Measurements from ENCODE around the gene PARD3. TPM values are rescaled to one million over a fixed set of nuclear protein-coding genes. Genes with fewer than 3 reads are reported as not detected.

The PARD3 gene
- total RNA-seq, 4 donors from 2014 or later = 115 to 226 (median 141) TPM

DNA sequence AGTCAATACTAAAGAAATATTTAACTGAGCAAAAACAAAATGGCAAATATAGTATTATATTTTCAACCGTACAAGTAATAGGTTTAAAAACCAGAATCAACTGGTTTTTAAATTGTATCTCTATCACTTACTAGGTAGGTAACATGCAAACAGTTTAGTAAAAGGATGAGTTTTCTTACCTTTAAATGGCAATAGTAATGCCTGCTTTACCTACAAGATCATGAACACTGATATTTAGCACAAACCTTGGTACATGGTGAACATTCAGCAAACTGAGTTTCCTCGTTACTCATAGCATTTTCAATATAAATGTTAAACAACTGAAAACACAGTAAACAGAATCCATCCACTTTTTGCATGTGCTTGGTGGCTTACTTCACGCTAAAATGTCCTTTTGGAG is 389.1 kb downstream of the PARD3 start:
- H3K27ac ChIP-seq = no peak overlapping the region
- no peaks in the 10 kb centered on the region for H3K9me3 ChIP-seq
- H3K4me1 ChIP-seq = no peaks in the 10 kb centered on the region
- H3K36me3 ChIP-seq = no peaks in the 10 kb centered on the region
- no peak overlapping the region for H3K4me3 ChIP-seq
- no peaks in the 10 kb centered on the region for H3K27me3 ChIP-seq
- no peak for DNase-seq (ENCODE audit: low spot score in 2 of 2)
- TF ChIP-seq, protein P1, sequence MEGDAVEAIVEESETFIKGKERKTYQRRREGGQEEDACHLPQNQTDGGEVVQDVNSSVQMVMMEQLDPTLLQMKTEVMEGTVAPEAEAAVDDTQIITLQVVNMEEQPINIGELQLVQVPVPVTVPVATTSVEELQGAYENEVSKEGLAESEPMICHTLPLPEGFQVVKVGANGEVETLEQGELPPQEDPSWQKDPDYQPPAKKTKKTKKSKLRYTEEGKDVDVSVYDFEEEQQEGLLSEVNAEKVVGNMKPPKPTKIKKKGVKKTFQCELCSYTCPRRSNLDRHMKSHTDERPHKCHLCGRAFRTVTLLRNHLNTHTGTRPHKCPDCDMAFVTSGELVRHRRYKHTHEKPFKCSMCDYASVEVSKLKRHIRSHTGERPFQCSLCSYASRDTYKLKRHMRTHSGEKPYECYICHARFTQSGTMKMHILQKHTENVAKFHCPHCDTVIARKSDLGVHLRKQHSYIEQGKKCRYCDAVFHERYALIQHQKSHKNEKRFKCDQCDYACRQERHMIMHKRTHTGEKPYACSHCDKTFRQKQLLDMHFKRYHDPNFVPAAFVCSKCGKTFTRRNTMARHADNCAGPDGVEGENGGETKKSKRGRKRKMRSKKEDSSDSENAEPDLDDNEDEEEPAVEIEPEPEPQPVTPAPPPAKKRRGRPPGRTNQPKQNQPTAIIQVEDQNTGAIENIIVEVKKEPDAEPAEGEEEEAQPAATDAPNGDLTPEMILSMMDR (IDR thresholded peaks at IDR 0.05) = no peak
- TF ChIP-seq POLR2AphosphoS5 (IDR thresholded peaks at IDR 0.05) (no peak), POLR2A (IDR thresholded peaks at IDR 0.05) (no peak), EP300 (IDR thresholded peaks at IDR 0.05) (no peak)
- 64% methylated on average over 3 of the region's 3 CpGs for WGBS

GRCh38 chr10:34423673-34424625 is 391.1 kb downstream of the PARD3 start:
- WGBS = 59% methylated on average over 5 of the region's 5 CpGs
- H3K4me3 ChIP-seq = no peak overlapping the region
- no peak overlapping the region for H3K27ac ChIP-seq
- no peaks in the 10 kb centered on the region for H3K27me3 ChIP-seq
- H3K9me3 ChIP-seq = no peaks in the 10 kb centered on the region
- no peaks in the 10 kb centered on the region for H3K4me1 ChIP-seq
- DNase-seq (ENCODE audit: low spot score in 2 of 2) = no peak
- no peak for TF ChIP-seq POLR2A (IDR thresholded peaks at IDR 0.05)
- no peak for TF ChIP-seq EP300 (IDR thresholded peaks at IDR 0.05)
- no peak for TF ChIP-seq POLR2AphosphoS5 (IDR thresholded peaks at IDR 0.05)
- TF ChIP-seq, protein P1 (IDR thresholded peaks at IDR 0.05) = no peak
- no peaks in the 10 kb centered on the region for H3K36me3 ChIP-seq

- 63% methylated on average over 1 of the region's 1 CpG for WGBS
- no peak overlapping the region for H3K27ac ChIP-seq
- H3K4me3 ChIP-seq = no peak overlapping the region
- no peaks in the 10 kb centered on the region for H3K9me3 ChIP-seq
- H3K4me1 ChIP-seq = no peaks in the 10 kb centered on the region
- DNase-seq (ENCODE audit: low spot score in 2 of 2) = no peak
- no peak for TF ChIP-seq EP300 (IDR thresholded peaks at IDR 0.05)
- no peak for TF ChIP-seq POLR2AphosphoS5 (IDR thresholded peaks at IDR 0.05)
- no peaks in the 10 kb centered on the region for H3K27me3 ChIP-seq
- H3K36me3 ChIP-seq = no peaks in the 10 kb centered on the region
Observed at GRCh38 chr10:34420795-34421194, 394.3 kb downstream of the PARD3 start.

DNA sequence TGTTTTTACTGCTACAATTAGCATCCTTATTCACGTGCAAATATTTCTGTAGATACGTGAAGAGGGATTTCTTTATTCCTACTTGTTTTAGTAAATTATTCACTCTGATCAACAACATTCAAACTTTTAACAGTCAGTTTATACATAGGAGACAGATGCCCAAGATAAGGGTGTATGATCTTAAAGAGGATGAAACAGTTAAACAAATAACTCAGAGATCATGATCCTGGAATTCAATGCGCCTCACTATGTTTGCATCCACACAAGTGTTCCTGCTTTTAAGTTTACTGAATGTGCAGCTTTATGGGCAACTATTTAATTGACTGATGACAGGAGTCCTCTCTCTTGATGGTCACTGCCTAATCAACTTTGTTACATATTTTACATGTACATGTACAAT is 394.8 kb downstream of the PARD3 start:
- 93% methylated on average over 3 of the region's 3 CpGs for WGBS
- Histone ChIP-seq H3K36me3 (no peaks in the 10 kb centered on the region), H3K27me3 (no peaks in the 10 kb centered on the region), H3K4me3 (no peak overlapping the region), H3K4me1 (no peaks in the 10 kb centered on the region), H3K9me3 (no peaks in the 10 kb centered on the region), H3K27ac (no peak overlapping the region)
- TF ChIP-seq POLR2A (IDR thresholded peaks at IDR 0.05) = no peak
- no peak for TF ChIP-seq POLR2AphosphoS5 (IDR thresholded peaks at IDR 0.05)
- TF ChIP-seq, protein P1 (IDR thresholded peaks at IDR 0.05) = no peak
- no peak for DNase-seq (ENCODE audit: low spot score in 2 of 2)

- 86% methylated on average over 4 of the region's 4 CpGs for WGBS
- Histone ChIP-seq H3K9me3 (no peaks in the 10 kb centered on the region), H3K4me1 (no peaks in the 10 kb centered on the region), H3K27me3 (no peaks in the 10 kb centered on the region), H3K4me3 (no peak overlapping the region), H3K27ac (no peak overlapping the region), H3K36me3 (no peaks in the 10 kb centered on the region)
- no peak for DNase-seq (ENCODE audit: low spot score in 2 of 2)
- no peak for TF ChIP-seq EP300 (IDR thresholded peaks at IDR 0.05)
- TF ChIP-seq, protein P1 (IDR thresholded peaks at IDR 0.05) = no peak
- TF ChIP-seq POLR2AphosphoS5 (IDR thresholded peaks at IDR 0.05) = no peak
- TF ChIP-seq POLR2A (IDR thresholded peaks at IDR 0.05) = no peak
Observed at GRCh38 chr10:34415039-34415438, 400.1 kb downstream of the PARD3 start.
